SIG-M5 treated with dmso at 0.1 percent for 504 hours (cell line): Measurements from ENCODE around the gene TRAPPC4.
"Not testable (repeated sequence)": the region's sequence is repeated elsewhere in the genome, so short reads cannot be mapped to it uniquely, and the experiment has no call there.

Experiments used
- DNase-seq: peaks from one replicate; lab custom pipeline; 2025; ENCODE audit not compliant: unreplicated experiment; lab: John Stamatoyannopoulos, UW

TRAPPC4 gene

DNA sequence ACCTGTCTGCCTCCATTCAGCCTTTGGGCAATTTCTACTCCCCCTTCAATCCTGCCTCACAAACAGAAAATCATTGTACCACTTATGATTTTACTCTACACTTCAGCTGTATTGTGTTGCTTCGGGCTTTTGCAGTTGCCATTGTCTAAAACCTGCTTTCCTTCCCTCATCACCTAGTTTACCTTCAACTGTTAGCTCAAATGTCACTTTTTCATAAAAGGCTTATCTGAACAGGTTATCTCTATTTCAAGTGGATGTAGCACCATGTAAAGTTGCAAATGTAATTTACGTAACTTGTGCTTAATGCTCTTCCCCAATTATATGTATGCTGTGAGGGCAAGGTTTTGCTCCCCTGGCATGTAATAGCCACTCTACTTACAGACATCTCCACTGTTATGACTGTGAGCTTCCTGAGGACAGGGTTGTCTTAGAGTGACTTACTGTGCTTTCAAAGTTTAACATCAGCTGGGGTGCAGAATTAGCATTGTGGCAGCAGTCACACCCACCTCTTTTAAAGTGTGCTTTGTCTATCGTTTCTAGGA lies 5.9 kb upstream of the TRAPPC4 start:
- no peak for DNase-seq

- no peak for DNase-seq
These were observed 4.2 kb upstream of the TRAPPC4 start for GRCh38 chr11:119014209-119014924.

- DNase-seq = no peak
These were observed 3.4 kb upstream of the TRAPPC4 start for GRCh38 chr11:119015054-119015611.

DNA sequence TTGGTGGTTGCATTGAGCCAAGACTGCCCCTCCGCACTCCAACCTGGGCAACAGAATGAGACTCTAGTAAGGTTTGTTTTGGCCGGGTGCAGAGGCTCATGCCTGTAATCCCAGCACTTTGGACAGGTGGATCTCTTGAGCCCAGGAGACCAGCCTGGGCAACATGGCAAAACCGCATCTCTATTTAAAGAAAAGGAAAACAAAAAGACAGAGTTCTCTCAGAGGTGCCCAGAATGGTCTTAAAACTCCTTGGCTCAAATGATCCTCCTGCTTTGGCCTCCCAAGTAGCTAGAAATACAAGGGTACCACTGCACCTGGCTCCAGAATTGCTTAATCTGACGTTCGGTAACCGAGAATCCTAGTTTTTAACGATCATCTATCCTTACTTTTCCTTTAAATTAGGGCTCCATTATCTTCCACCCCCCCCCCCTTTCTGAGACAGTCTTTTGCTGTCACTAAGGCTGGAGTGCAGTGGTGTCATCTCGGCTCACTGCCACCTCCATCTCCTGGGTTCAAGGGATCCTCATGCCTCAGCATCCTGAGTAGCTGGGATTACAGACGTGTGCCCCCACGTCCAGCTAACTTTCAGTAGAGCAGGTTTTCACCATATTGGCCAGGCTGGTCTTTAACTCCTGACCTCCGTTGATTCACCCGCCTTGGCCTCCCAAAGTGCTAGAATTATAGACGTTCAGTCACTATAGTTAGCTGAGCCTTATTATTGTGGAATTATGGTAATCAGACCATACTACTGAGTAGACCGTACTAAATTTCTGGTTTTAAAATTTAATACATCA lies 2.2 kb upstream of the TRAPPC4 start:
- DNase-seq = no peak

- not testable (repeated sequence) for DNase-seq
These were observed 1.2 kb upstream of the TRAPPC4 start for GRCh38 chr11:119017377-119017776.

DNA sequence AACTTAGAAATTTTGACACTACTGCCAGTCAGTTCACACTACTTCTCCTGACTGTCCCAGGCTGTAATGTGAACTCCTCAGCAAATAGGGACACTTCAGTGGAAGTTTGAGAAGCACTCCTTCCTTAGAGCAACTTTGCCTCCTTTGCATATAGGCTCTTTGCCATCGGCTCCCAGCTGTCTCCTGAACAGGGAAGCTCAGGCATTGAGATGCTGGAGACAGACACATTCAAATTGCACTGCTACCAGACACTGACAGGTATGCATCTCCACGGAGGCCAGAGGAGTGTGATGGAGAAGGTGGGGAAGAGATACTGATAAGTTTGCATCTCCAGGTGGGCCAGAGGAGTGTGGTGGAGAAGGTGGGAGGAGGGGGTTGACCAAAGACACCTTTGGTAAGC lies 1.4 kb downstream of the TRAPPC4 start:
- no peak for DNase-seq

- DNase-seq = no peak
These were observed 3.1 kb downstream of the TRAPPC4 start for GRCh38 chr11:119021631-119022030.

- no peak for DNase-seq
These were observed 5.2 kb downstream of the TRAPPC4 start for GRCh38 chr11:119023741-119024140.

DNA sequence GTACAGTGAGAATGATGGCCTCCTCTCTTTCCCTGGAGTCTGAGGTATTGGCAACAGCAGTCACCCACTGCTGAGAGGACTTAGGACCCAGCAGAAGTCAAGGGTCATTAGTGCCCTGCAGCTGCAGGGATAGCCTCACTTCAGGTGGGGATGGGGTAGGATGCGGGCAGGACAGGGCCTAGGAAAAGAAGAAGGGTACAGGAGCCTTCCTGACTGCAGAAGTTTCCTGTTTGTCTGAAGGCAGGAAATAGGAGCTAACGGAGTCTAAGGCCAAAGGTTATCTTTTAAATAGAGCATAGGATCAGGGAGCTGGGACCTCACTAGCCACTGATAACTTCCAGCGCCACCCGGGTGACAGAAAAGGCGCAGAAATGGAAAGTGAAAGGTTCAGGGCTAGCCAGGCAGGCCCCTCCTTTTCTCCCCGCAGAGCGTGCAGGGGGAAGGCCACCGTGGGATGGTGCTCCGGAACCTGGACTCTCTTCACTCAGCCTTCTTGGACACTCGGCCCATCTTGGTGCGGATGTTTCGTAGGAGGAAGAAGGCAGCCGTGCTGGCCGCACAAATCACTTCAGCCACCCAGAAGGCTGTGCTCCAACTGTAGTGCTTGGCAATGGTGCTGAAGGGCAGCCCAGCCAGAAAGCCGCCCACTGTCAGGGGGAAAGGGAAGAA lies 6.0 kb downstream of the TRAPPC4 start:
- DNase-seq = no peak

- no peak for DNase-seq
These were observed 6.5 kb downstream of the TRAPPC4 start for GRCh38 chr11:119025099-119025473.

DNA sequence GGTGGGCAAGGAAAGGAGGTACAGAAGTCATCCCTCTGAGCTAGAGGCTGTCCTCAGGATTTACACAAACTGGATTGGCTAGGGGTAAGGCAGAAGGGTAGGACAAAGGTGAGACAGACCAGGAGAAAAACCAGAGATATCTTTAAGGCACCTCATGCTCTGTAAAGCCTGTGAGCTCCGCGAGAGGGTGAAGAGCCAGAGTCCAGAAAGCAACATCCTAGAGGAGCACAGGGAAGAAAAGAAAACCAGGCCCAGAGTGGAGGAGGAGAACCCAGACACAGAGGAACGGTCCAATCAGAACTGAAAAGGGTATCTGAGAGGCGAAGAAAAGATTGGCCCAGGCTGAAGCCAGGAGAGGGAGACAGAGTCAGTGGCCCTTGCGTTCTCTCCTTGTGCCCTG lies 7.0 kb downstream of the TRAPPC4 start:
- no peak for DNase-seq

DNA sequence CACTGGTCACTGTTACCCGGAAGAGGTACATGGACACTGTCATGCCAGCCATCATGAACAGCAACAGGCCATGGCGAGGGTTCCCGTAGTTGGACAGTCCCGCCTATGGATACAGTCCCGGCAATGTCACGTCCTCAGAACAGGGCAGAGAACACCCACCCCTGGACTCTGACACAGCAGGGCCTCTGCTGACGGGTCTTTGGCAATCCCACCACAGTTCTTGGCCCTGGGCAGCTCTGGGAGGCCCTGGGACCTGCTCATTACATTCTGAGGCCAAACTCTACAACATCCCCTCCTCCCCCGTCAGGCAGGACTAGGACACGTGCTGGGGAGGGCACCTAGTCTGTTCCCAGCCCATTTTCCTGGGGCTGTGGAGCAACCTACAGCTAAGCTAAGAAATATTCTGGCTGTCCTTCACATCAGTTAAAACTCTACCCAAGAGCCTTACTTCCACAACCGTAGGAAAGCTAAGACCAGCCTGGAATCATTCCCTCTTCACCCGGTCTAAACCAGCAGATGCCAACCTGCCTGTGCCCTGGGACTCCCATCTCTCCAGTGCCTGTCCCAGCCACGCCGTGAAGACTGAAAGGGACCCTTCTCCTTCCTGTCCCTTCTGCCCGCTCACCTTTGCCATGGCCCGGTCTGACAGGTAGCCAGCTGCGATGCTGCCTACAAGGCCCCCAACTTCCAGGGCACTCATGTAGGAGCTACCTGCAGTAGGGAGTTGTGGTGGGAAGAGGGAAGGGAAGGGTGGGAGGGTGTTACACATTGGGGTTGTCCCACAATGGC lies 7.6 kb downstream of the TRAPPC4 start:
- no peak for DNase-seq

- no peak for DNase-seq
These were observed 8.4 kb downstream of the TRAPPC4 start for GRCh38 chr11:119026970-119027369.

DNA sequence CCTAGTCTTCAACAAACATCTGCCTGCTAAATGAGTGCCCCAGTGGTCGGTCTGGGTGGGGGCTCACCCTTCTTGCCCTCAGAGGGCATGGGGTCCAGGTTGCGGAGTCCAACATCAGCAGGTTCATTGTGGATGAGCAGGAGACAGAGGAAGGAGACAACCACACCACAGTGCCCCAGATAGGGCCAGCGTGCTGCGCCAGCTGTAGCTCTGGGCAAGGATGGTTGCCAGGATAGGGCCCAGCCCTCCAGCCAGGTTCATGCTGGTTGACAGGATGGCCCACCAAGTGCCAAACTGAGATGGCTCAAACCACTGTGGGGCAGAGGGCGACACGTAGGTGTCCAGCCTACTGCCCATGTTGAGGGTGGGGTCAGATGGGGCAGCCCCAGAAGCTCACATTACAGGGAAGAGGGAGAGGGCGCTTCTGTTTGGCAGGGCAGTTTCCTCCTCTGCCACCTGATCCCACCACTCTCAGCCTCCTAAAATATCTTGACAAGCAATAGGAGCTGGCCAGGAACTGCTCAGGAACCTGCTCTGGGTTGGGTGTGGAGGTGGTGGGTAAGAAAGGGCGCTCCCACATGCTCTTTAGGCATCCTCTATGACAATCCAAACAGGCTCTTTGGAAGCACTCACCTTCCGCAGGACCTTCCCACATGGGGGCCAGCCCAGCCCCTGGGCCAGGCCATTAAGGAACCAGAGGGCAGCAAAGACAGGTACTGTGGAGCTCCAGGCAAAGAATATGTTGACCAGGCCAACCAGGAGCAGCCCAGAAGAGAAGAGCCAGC lies 9.2 kb downstream of the TRAPPC4 start:
- no peak for DNase-seq

- no peak for DNase-seq
These were observed 9.9 kb downstream of the TRAPPC4 start for GRCh38 chr11:119028346-119029068.

- DNase-seq = no peak
These were observed 10.4 kb downstream of the TRAPPC4 start for GRCh38 chr11:119029069-119029339.

GRCh38 chr11:119029340-119030028 lies 10.9 kb downstream of the TRAPPC4 start:
- DNase-seq = no peak

DNA sequence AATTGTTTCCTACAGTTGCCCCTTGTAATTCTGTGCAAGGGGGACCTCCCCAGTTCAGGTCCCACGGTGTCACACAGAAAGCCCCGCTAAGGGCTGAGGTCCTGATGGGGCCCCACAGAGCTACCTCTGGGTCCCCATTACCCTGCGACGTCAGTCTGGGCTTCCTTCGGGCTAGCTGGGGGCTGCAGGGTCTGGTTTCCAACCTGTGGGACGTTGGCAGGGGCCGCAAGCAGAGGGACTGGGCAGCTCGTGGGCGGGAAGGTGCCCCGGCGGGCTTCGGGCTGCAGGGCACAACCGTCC lies 11.4 kb downstream of the TRAPPC4 start:
- DNase-seq = no peak
